Endothelial cell of umbilical vein (primary cell): ENCODE results near the gene PTPRCAP.

Experiments used
- MYC ChIP-seq: IDR thresholded peaks from one replicate; pipeline ENCODE4 v1.6.1; 2011; ENCODE audit warnings: mild to moderate bottlenecking, low read depth, low read length
- POLR2A ChIP-seq: IDR thresholded peaks from 2 replicates; pipeline ENCODE4 v1.6.1; 2012; ENCODE audit warnings: low read depth, mild to moderate bottlenecking, control low read depth, low read length
- POLR2AphosphoS5 ChIP-seq: IDR thresholded peaks from 2 replicates; pipeline ENCODE4 v1.6.1; 2012; ENCODE audit warnings: low read depth, mild to moderate bottlenecking, control low read depth, low read length, moderate library complexity; ENCODE audit not compliant: insufficient read depth
- TF ChIP-seq, protein P1 (sequence below), 2 donors: IDR thresholded peaks; 1 replicate in 1 of 2; 2 replicates in 1 of 2; pipeline ENCODE4 v1.5.1; 2011; ENCODE audit warnings: low read length in 2 of 2, mild to moderate bottlenecking in 2 of 2, moderate library complexity in 2 of 2, control low read depth in 1 of 2, inconsistent platforms in 1 of 2, low read depth in 1 of 2; ENCODE audit not compliant: insufficient read depth in 1 of 2; ENCODE audit errors: extremely low read depth in 1 of 2
- TF ChIP-seq, protein P2 (sequence below): IDR thresholded peaks from 2 replicates; pipeline ENCODE4 v1.6.1; 2011; ENCODE audit not compliant: insufficient read depth, insufficient read length

DNA sequence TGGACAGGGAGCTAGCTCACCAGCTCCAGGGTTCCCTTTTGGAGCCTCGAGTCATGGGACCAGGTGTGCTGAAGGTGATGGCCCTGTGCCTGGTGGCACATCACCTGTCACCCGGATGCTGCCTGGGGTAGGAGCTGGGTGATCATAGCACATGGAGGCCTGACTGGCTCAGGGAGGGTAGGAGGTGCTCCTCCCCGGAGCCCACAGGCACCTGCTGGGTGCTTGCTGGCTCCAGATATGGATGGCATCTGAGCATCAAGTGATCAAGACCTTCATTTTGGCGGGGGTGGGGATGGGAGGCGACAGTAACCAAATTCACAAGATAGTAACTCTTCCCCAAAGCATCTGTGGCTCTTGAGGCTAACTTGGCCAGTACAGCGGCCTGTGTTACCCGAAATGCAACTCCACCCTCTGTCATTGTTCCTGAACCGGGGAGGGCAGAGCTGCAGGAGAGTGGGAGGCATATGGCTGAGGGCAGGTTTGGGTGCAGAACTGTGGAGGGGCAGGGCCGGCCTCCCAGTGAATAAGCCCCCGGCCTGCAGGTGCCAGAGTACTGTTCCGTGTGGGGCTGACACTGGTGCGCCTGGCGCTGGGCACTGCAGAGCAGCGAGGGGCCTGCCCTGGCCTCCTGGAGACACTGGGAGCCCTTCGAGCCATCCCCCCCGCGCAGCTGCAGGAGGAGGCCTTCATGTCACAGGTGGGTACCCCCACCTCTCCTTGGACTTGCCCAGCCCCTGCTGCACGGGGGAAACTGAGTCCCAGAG, 28.9 kb downstream of the PTPRCAP start:
- TF ChIP-seq POLR2A (no peak), MYC (no peak), POLR2AphosphoS5 (no peak)
- TF ChIP-seq, protein P1, sequence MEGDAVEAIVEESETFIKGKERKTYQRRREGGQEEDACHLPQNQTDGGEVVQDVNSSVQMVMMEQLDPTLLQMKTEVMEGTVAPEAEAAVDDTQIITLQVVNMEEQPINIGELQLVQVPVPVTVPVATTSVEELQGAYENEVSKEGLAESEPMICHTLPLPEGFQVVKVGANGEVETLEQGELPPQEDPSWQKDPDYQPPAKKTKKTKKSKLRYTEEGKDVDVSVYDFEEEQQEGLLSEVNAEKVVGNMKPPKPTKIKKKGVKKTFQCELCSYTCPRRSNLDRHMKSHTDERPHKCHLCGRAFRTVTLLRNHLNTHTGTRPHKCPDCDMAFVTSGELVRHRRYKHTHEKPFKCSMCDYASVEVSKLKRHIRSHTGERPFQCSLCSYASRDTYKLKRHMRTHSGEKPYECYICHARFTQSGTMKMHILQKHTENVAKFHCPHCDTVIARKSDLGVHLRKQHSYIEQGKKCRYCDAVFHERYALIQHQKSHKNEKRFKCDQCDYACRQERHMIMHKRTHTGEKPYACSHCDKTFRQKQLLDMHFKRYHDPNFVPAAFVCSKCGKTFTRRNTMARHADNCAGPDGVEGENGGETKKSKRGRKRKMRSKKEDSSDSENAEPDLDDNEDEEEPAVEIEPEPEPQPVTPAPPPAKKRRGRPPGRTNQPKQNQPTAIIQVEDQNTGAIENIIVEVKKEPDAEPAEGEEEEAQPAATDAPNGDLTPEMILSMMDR (IDR thresholded peaks at IDR 0.05; ENCODE audit: extremely low read depth in 1 of 2, insufficient read depth in 1 of 2, low read depth in 1 of 2, low read length in 2 of 2): no peak
- TF ChIP-seq, protein P2, sequence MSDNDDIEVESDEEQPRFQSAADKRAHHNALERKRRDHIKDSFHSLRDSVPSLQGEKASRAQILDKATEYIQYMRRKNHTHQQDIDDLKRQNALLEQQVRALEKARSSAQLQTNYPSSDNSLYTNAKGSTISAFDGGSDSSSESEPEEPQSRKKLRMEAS: no peak
